ENCODE data around the gene ACP3.

- TF ChIP-seq CTCF (IDR thresholded peaks at IDR 0.05) (no peak), POLR2A (IDR thresholded peaks at IDR 0.05) (no peak)
These were observed 27.6 kb downstream of the ACP3 start for GRCh38 chr3:132344666-132345280.
